Posterior vena cava (tissue), 2 donors: Measurements from ENCODE around the gene CLIP1. TPM values are rescaled to one million over a fixed set of nuclear protein-coding genes. Genes with fewer than 3 reads are reported as not detected.
A peak's percentile ranks its signal among the peaks of the same experiment; 100 is the strongest.
"Not testable (repeated sequence)": the region's sequence is repeated elsewhere in the genome, so short reads cannot be mapped to it uniquely, and the experiment has no call there.

Experiments used
- DNase-seq: peaks from one replicate; pipeline ENCODE4 v3.0.0-alpha.2; 2020; ENCODE audit warnings: low spot score
- intact Hi-C, 2 donors: fragments of 100-400 bp; cut with DNase I; formaldehyde crosslinking; loops; one replicate each; pipeline versions ENCODE4 v1.14.1 to v1.14.2; 2022 to 2023
- total RNA-seq, 2 donors: library from RNA; stranded (reverse); fragmentation: NEBNext Ultra II Directional; extraction: Animal tissue kit (Norgen Biotek cat#: 25700); gene quantifications; one replicate each; pipeline ENCODE4 v1.2.1, GENCODE V29; 2021
- donor health status: DM: yes; HTN: yes; CAD: no.
- donor health status: DM: yes; HTN: yes; CAD: no.

CLIP1 gene
- total RNA-seq, 2 donors from 2014 or later: 141 to 226 TPM

DNA sequence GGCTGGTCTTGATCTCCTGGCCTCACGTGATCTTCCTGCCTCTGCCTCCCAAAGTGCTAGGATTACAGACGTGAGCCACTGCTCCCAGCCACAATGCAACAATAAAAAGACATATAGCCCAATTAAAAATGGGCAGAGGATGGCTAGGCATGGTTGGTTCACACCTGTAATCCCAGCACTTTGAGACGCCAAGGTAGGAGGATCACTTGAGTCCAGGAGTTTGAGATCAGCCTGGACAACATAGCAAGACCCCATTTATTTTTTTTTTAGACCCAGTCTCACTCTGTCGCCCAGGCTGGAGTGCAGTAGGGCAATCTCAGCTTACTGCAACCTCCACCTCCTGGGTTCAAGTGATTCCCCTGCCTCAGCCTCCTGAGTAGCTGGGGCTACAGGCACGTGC lies 21.6 kb upstream of the CLIP1 start:
- intact Hi-C loops, DNase-seq: not testable (repeated sequence)

DNA sequence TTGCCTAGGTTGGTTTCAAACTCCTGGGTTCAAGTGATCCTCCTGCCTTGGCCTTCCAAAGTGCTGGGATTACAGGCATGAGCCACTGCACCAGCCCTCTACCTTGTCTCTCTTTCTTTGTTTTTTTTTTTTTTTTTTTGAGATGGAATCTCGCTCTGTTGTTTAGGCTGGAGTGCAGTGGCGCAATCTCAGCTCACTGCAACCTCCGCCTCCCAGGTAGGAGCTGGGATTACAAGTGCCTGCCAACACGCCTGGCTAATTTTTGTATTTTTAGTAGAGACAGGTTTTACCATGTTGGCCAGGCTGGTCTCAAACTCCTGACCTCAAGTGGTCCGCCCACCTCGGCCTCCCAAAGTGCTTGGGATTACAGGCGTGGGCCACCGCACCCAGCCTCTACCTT lies 16.4 kb upstream of the CLIP1 start:
- intact Hi-C loops, DNase-seq: not testable (repeated sequence)

DNA sequence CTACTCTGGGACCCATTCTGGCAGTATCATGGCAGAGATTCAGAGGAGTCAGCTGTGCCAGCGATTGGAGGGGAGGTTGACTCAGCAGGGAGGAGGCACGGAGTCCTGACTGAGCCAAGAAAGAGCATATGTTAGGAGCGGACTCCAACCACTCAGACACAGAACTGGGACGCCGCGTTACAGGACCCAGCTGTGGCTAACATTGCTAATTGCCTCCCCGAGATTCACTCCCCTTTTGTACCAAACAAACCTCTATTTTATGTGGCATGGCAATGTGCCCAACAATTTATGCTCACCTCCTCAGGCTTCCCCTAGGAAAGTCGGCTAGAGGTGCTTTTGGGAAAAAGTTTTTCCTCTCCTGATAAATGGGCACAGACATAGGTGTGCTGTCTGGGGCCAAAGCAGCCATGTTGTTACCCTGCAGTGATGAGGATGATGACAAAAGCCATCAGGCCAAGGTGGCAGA lies 15.2 kb upstream of the CLIP1 start:
- DNase-seq: peak; percentile 81
- intact Hi-C loops: no loop called here

DNA sequence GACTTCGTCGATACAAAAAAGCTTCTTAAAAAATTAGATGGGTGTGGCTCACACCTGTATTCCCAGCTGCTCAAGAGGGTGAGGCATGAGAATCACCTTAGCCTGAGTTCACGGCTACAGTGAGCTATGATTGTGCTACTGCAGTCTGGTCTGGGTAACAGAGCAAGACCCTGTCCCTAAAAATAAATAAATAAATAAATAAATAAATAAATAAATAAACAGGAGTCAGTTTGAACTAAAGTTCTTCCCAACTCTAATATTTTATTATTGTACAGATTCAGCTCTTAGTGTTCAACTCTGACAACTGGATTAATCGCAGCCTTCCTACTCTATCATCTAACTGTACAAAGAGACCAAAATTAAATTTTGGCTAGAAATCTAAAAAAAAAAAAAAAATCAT lies 12.7 kb upstream of the CLIP1 start:
- intact Hi-C loops: no loop called here
- DNase-seq: peak; percentile 5

DNA sequence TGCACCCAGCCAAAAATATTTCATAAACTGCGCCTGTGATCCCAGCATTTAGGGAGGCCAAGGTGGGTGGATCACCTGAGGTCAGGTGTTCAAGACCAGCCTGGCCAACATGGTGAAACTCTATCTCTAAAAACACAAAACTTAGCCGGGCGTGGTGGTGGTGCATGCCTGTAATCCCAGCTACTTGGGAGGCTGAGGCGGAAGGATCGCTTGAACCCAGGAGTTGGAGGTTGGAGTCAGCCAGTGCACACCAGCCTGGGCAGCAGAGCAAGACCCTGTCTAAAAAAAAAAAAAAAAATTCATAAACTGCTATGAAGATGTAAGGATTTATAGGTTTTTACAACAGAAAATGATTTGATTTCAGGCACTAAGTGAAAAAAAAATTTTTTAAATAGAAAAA lies 6.6 kb upstream of the CLIP1 start:
- intact Hi-C loops: not testable (repeated sequence)

DNA sequence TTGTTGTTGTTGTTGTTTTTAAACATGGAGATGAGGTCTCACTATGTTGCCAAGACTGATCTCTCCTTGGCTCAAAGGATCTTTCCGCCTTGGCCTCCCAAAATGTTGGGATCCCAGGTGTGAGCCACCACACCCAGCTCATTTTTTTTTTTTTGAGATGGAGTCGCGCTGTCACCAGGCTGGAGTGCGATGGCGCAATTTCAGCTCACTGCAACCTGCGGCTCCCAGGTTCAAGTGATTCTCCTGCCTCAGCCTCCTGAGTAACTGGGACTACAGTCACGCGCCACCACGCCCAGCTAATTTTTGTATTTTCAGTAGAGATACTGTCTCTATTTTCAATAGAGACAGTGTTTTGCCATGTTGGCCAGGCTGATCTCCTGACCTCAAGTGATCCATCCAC lies 4.9 kb upstream of the CLIP1 start:
- intact Hi-C loops: no loop called here

More for the DNA sequence above, 6.6 kb upstream of the CLIP1 start:
- not testable (repeated sequence) for DNase-seq

DNA sequence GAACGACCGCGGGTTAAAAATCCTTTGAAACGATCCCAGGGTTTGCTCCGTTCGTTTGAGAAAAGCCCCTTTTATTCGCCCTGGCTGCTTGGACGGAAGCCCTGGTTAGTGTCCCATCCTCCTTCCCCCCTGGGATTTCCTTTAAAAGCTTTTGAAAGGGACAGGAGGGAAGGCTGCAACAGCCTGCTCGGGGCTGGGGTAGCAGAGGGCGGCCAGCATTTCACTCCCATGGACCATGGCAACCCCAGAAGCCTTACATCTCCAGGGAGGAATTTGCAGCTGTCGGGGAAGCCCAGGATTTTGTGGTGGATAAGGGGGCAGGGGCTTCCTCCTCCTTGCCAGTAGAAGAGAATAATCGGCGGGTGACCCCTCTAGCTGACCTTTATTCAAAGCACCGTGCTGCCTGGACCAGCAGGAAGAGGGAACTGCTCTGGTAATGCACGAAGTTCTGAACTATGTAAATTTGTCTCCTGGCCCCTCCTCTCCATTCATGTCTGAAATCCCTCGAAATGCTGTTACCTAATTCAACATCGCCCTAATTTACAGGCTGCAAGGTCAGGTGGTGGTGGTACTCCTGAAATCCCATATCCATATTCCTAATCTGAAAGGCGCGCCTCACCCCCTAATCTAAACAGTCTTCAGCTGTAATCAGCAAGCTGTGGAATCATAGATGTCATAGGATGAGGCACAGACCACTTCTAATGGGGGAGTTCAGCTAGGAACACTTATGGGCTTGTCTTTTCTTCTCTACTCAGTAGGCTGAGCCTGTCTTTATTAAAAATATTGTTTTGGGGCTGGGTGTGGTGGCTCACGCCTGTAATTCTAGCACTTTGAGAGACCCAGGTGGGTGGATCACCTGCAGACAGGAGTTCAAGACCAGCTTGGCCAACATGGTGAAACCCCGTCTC lies 1.0 kb upstream of the CLIP1 start:
- no peak for DNase-seq
- intact Hi-C loops: loop anchor here in 1 of 2 donors (5.0 kb wide), 1 partner anchor 49 kb away; no protein-coding TSS in a partner anchor

More for the DNA sequence above, 4.9 kb upstream of the CLIP1 start:
- no peak for DNase-seq

DNA sequence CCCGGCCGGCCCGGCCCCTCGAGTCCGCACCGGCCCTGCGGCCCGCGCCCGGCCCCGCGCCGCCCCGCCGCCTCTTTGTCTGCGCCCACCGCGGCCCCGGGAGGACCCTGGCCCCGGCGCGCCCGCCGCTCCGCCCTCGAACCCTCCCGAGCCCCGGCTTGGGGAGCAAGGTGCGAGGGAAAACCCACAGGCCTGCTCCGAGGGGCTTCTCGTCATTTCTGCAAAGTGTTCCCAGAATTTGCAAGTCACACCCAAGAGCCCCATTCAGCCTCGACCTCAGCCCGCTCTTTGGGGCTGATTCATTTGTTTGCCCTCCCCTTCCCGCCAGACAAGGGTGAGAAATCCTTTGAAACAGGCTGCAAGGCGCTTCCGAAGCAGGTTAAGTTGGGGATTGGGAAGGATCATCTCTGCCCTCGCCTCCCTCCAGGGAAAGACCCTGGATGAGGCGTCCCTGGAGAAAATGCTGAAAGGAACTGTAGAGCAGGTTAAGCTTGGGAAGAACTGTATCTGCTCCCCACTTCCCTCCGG lies 325 bp upstream of the CLIP1 start:
- peak; percentile 82 for DNase-seq
- intact Hi-C loops: loop anchor here in 1 of 2 donors (5.0 kb wide), 1 partner anchor 50 kb away; no protein-coding TSS in a partner anchor

DNA sequence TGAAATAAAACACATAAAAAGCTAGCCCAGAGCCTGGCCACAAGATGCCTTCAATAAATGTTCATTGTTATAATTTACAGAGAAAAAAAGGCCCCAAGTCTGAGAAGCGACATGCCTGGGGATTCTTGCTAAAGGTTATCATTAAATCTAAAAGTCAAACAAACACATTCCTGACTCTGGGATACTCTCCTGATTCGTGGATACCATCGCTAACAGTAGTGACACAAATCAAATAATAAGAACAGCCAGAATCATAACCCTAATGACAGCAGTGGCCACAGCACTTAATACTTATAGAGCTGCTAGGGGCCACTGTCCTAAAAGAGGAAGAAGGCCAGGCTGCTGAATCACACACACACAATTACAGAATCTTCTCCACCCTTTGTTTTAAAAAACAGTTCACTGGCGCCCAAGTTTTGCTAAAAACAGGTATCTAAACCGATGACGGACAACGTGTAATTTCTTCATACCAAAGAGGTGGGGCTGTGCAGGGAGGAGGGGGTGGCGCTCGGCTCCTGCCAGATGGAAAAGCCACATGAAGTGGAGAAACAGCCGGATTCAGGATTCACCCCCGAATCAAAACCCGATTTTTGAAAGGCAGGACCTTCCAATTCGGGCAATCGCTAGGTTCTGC lies 1.2 kb downstream of the CLIP1 start:
- intact Hi-C loops: loop anchor here in 1 of 2 donors (5.0 kb wide), 1 partner anchor 51 kb away; no protein-coding TSS in a partner anchor
- DNase-seq: no peak

DNA sequence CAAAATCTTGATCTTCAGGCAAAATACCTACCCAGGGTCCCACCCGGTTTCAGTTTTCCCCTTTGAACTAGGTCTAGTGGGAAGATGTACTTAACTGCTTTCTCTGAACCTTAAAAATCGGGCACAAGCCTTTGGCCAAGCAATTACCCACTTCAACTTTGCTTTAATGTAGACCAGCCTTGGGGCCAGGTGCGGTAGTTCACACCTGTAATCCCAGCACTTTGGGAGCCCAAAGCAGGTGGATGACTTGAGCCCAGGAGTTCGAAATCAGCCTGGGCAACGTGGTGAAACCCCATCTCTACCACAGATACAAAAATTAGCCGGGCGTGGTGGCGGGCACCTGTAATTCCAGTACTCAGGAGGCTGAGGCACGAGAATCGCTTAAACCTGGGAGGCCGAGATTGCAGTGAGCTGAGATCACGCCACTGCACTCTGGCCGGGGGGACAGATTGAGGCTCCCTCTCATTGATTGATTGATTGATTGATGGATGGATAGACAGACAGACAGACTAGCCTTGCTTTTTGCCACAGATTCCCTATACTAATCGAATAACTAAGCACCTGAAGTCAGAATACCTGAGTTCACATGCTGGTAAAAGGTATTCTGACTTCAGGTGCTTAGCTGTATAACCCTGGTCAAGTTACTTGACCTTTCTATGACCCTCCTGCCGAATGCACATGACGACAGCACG lies 1.9 kb downstream of the CLIP1 start:
- intact Hi-C loops: loop anchor here in 1 of 2 donors (5.0 kb wide), 1 partner anchor 52 kb away; no protein-coding TSS in a partner anchor
- DNase-seq: no peak

DNA sequence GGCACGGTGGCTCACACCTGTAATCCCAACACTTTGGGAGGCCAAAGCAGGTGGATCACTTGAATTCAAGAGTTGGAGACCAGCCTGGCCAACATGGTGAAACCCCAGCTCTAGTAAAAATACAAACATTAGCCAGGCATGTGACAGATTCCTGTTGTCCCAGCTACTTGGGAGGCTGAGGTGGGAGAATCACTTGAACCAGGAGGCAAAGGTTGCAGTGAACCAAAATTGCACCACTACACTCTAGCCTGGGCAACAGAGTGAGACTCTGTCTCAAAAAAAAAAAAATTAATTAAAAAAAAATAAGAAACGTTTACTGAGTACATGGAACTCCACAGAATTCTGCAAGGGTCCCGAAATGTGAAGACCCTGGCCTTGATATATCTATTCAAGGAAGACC lies 3.4 kb downstream of the CLIP1 start:
- intact Hi-C loops: loop anchor here in 1 of 2 donors (2.0 kb wide), 1 partner anchor 76 kb away; no protein-coding TSS in a partner anchor

DNA sequence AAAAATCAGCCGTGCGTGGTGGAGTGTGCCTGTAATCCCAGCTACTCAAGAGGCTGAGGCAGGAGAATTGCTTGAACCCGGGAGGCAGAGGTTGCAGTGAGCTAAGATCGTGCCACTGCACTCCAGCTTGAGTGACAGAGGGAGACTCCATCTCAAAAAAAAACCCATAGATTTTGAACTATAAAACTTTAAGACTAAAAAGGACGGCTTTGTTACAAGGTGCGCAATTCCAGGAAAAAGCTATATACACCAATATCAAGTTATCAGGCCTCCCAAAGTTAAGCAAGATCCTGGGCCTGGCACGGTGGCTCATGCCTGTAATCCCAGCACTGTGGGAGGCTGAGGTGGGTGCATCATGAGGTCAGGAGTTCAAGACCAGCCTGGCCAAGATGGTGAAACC lies 6.8 kb downstream of the CLIP1 start:
- intact Hi-C loops, DNase-seq: not testable (repeated sequence)

More for the DNA sequence above, 3.4 kb downstream of the CLIP1 start:
- DNase-seq: not testable (repeated sequence)

DNA sequence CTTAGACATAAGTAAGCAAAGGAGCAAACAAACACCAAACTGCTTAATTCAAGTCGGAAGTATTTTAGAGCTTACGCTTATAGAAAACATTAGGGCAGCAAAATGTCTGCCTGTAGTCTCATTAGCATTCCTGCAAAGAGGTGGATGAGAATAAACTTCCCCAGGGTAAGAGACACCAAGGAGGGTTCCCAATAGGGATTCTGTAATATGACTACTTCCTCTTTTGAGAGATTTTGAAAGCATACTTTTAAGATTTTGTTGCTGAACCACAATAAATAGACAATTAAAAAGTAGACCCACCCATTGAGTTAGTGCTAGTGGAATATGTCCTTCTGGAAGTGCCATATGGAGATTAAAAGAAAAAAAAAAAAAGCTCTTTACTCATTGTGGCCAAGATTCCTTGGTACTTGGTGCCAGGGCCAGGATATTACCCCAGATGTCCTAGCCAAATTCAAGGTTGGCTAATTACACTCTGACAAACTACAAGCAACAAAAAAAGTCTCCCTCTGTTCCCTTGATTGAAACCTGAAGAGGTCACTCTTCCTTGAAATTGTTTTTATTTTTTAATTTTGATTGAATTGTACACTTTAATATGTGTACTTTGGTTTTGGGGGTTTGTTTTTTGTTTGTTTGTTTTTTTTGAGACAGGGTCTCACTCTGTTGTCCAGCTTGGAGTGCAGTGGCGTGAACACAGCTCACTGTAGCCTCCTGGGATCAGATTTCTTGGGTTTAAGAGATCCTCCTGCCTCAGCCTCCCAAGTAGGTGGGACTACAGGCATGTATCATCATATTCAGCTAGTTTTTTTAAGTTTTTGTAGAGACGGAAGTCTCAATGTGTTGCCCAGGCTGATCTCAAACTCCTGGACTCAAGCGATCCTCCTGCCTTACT lies 8.7 kb downstream of the CLIP1 start:
- DNase-seq: no peak
- intact Hi-C loops: no loop called here

DNA sequence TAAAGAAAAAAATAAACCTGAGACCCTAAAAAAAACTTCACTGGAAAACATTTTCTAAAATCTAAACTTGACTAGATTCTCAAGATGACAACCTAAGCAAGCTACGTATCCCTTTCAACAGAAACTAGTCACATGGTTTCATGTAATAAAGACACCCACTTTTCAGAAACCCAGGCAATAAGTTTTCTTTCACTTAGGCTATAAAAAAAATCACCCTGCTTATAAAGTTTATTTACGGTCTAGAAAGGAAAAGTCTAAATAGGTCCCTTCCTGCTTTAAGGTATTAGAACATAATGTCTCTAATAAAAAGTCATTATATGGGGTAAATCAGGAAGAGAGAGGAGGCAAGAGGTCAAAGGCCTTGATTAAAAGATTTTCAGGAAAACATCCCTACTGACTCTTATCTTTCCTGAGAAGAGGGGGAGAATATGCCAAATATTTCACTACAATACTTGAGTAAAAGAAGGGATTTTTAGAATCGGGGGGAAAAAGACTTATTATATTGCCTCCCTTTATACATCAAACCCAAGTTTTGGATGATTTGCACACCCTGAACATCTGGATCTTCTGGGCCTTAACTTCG lies 9.5 kb downstream of the CLIP1 start:
- no peak for DNase-seq
- intact Hi-C loops: no loop called here

DNA sequence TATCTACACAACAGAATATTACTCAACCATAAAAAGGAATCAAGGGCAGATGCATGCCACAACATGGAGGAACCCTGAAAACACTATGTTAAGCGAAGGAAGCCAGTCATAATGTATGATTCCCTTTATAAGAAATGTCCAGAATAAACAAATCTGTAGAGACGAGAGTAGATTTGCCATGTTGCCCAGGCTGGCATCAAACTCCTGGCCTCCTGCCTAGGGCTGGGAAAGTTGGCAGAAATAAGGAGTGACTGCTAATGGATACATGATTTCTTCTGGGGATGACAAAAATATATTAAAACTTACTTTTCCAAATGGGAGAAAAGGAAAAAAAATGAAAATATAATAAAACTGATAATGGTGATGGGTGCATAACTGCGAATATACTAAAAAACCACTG lies 10.9 kb downstream of the CLIP1 start:
- intact Hi-C loops: loop anchor here in 1 of 2 donors (1.0 kb wide), 1 partner anchor 11 kb away; no protein-coding TSS in a partner anchor
- no peak for DNase-seq

DNA sequence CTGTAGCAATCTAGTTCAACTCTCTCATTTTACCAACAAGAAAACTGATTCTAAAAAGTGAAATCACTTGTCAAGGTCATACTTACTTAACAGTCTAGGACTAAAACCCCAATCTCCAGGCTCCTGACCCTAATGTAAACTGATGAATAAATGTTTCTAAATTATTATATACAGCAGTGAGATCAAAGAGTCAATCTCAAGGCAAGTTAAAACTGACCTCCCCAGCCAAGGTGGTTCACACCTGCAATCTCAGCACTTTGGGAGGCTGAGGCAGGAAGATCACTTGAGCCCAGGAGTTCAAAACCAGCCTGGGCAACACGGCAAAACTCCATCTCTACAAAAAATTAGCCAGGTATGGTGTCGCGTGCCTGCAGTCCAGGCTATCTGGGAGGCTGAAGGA lies 15.3 kb downstream of the CLIP1 start:
- no peak for DNase-seq
- intact Hi-C loops: no loop called here

DNA sequence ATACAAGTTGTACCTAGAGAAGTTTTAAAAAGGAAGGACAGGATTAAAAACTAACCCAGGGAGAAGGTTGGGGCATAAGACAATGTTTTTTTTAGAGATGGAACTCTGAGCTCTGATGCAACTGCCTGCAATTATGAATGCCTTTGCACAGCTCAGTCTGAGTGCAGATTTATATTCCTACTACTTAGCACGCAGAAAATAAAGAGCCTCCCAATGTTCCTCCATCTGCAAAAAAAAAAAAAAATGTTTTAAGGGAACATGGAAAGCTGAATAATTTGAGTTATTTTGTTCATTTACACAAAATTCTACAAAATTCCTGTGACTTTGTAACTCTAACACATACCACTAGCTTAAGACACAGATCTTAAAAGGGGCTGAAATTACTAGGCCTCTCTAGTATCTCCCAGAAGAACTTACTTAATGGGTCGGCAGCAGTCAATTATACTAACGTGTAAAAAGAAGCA lies 15.7 kb downstream of the CLIP1 start:
- DNase-seq: no peak
- intact Hi-C loops: no loop called here

DNA sequence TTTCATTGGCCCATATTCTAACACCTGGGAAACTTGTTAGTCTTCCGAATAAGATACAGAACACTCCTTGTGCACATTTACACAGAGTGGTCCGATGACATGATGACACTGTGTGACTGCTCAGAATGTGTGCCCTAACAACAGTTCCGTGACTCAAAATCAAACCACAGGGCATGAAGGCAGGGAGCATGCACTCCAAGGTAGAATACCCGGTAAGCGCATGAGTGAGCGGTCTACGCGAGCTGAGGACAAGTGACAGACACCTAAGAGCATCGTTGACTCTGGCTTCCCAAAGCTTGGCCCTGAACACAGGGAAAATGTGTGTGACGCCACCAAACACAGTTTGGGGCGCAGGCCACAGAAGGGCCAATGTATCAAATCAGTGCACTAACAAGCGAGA lies 18.6 kb downstream of the CLIP1 start:
- no peak for DNase-seq
- intact Hi-C loops: no loop called here
